ENCODE data around the gene PLCG2.

GRCh38 chr16:81852347-81852746 lies 73.3 kb downstream of the PLCG2 start:
- no peak for TF ChIP-seq CTCF (IDR thresholded peaks at IDR 0.05; ENCODE audit: insufficient read depth, low read length, poor library complexity, severe bottlenecking)
- no peak for TF ChIP-seq EZH2phosphoT487 (conservative IDR thresholded peaks at IDR 0.05; ENCODE audit: low read length)
